Measurements from ENCODE around the gene CLCN1.

CLCN1 gene

DNA sequence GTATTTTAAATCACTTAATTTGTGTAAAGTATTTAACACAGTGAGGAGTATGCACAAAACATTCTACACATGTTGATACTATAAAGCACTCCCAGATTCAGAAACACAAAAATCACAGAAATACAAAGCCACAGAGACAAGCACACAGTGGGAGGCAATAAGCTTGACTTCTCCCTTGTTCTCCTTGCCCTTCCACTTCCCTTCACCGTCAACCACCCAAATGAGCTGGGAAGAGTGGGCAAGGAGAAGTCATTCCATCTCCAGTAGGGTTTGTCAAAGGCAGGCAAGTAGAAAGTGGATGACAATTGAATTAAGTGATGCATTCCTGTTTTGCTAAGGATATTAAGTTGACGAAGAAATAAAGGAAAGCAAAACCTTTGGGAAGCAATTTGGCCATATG, 35.3 kb upstream of the CLCN1 start:
- TF ChIP-seq REST (IDR thresholded peaks at IDR 0.05; ENCODE audit: insufficient replicate concordance, low read depth), result no peak
- no peak for TF ChIP-seq SPI1 (IDR thresholded peaks at IDR 0.05; ENCODE audit: borderline replicate concordance, low read depth)
- TF ChIP-seq GABPA (IDR thresholded peaks at IDR 0.05; ENCODE audit: low read depth), result no peak
- no peak for TF ChIP-seq CTCF (IDR thresholded peaks at IDR 0.05; ENCODE audit: insufficient read depth, low read length)
- no peaks in the 10 kb centered on the region for H3K27me3 ChIP-seq (ENCODE audit: insufficient read depth, poor library complexity, severe bottlenecking)
- H3K4me3 ChIP-seq (replicated peaks; ENCODE audit: insufficient read depth, low read length), result no peak overlapping the region
- H3K27ac ChIP-seq (replicated peaks), result no peak overlapping the region
- no peak for DNase-seq (ENCODE audit: low read depth in 1 of 2, low spot score in 1 of 2)

DNA sequence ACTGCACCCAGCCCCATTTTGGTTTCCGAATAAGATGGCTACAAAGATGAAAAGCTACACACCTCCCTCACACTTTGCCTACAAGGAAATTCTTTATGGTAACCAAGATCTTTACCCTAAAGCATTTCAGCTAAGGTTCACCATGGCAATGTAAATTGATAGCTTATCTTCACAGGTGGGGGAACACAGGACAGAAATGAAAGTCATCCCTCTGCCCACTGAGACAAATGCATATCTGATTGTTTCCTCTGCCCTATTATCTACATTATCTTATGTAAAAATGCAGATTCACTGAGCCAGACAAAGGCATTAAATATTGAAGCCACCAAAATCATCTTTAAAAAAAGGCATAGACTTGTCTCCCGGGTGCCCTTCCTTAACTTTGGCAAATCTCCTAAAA, 34.4 kb upstream of the CLCN1 start:
- H3K27ac ChIP-seq (replicated peaks), result no peak overlapping the region
- no peak overlapping the region for H3K4me3 ChIP-seq (replicated peaks; ENCODE audit: insufficient read depth, low read length)
- DNase-seq (ENCODE audit: low read depth in 1 of 2, low spot score in 1 of 2), result no peak
- TF ChIP-seq GABPA (IDR thresholded peaks at IDR 0.05; ENCODE audit: low read depth), result no peak
- H3K27me3 ChIP-seq (ENCODE audit: insufficient read depth, poor library complexity, severe bottlenecking), result no peaks in the 10 kb centered on the region

DNA sequence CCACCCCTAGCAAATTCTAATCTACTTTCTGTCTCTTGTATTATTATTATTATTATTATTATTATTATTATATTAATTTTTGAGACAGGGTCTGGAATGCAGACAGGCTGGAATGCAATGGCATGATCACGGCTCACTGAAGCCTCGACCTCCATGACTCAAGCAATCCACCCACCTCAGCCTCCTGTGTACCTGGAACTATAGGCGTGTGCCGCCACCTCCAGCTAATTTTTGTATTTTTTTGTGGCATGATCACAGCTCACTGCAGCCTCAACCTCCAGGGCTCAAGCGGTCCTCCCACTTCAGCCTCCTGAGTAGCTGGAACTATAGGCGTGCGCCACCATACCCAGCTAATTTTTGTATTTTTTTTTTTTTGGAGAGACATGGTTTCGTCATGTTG, 33.8 kb upstream of the CLCN1 start:
- no peaks in the 10 kb centered on the region for H3K27me3 ChIP-seq (ENCODE audit: insufficient read depth, poor library complexity, severe bottlenecking)
- no peak for DNase-seq (ENCODE audit: low read depth in 1 of 2, low spot score in 1 of 2)
- H3K27ac ChIP-seq (replicated peaks), result no peak overlapping the region
- H3K4me3 ChIP-seq (replicated peaks; ENCODE audit: insufficient read depth, low read length), result no peak overlapping the region
- TF ChIP-seq SPI1 (IDR thresholded peaks at IDR 0.05; ENCODE audit: borderline replicate concordance, low read depth) (no peak), REST (IDR thresholded peaks at IDR 0.05; ENCODE audit: insufficient replicate concordance, low read depth) (no peak), GABPA (IDR thresholded peaks at IDR 0.05; ENCODE audit: low read depth) (no peak), POLR2AphosphoS5 (IDR thresholded peaks at IDR 0.05; ENCODE audit: low read depth) (no peak), CTCF (IDR thresholded peaks at IDR 0.05; ENCODE audit: insufficient read depth, low read length) (no peak)

- DNase-seq (ENCODE audit: low read depth in 1 of 2, low spot score in 1 of 2), result no peak
- no peak for TF ChIP-seq SPI1 (IDR thresholded peaks at IDR 0.05; ENCODE audit: borderline replicate concordance, low read depth)
- TF ChIP-seq CTCF (IDR thresholded peaks at IDR 0.05; ENCODE audit: insufficient read depth, low read length), result no peak
- no peak for TF ChIP-seq REST (IDR thresholded peaks at IDR 0.05; ENCODE audit: insufficient replicate concordance, low read depth)
- TF ChIP-seq POLR2AphosphoS5 (IDR thresholded peaks at IDR 0.05; ENCODE audit: low read depth), result no peak
- TF ChIP-seq GABPA (IDR thresholded peaks at IDR 0.05; ENCODE audit: low read depth), result no peak
- Histone ChIP-seq H3K27ac (replicated peaks) (no peak overlapping the region), H3K4me3 (replicated peaks; ENCODE audit: insufficient read depth, low read length) (no peak overlapping the region), H3K27me3 (ENCODE audit: insufficient read depth, poor library complexity, severe bottlenecking) (no peaks in the 10 kb centered on the region)
These were observed 32.5 kb upstream of the CLCN1 start for GRCh38 chr7:143283381-143283780.

Data from HL-60 (cell line).